ENCODE results near the gene CACNB4. TPM values are rescaled to one million over a fixed set of nuclear protein-coding genes. Genes with fewer than 3 reads are reported as not detected.

Gene CACNB4
- total RNA-seq, 1 experiment from 2014 or later, result 1.00 TPM

DNA sequence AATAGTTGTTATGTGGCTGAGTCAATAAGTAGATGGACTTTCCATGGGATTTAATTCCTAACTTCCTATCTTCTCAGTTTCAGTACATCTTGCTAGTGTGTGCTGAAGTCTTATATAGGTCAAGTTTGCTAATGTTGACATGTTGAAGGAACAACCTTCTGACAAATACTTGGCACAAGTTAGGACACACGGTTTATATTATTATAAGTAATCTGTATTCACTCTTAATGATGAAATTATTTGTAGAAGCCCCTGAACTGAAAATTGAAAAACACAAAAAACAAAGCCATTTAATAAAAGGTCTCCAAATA, 289.8 kb downstream of the CACNB4 start:
- Mint-ChIP-seq H3K27ac (ENCODE audit: unreplicated experiment) (no peak overlapping the region), H3K4me3 (ENCODE audit: unreplicated experiment) (no peak overlapping the region), H3K4me1 (ENCODE audit: low read depth, unreplicated experiment) (no peaks in the 10 kb centered on the region), H3K36me3 (ENCODE audit: insufficient read depth, unreplicated experiment) (peaks cover 30% of the 10 kb centered on the region), H3K27me3 (ENCODE audit: insufficient read depth, unreplicated experiment) (no peaks in the 10 kb centered on the region), H3K9me3 (ENCODE audit: unreplicated experiment) (no peaks in the 10 kb centered on the region)
- Histone ChIP-seq H3K4me1 (no peaks in the 10 kb centered on the region), H3K4me3 (ENCODE audit: low read depth, low read length) (no peak overlapping the region), H3K9me3 (no peaks in the 10 kb centered on the region), H3K36me3 (ENCODE audit: control insufficient read depth, insufficient read depth, low read length) (no peaks in the 10 kb centered on the region; the same call in none of the 2 replicates), H3K27me3 (replicated peaks; ENCODE audit: control insufficient read depth, insufficient read depth, low read length) (no peaks in the 10 kb centered on the region)
- no peak for TF ChIP-seq CTCF (IDR thresholded peaks at IDR 0.05; ENCODE audit: insufficient read depth in 1 of 2, low read depth in 1 of 2, low read length in 1 of 2, severe bottlenecking in 1 of 2, unreplicated experiment in 1 of 2)
- no TSS peak for BruUV-seq (replicated peaks)
- no peak for DNase-seq
- POLR2A ChIA-PET, result no interaction called here
- CTCF ChIA-PET, result no interaction called here
- intact Hi-C loops (cut with micrococcal nuclease; ENCODE audit: unreplicated experiment), result no loop called here

DNA sequence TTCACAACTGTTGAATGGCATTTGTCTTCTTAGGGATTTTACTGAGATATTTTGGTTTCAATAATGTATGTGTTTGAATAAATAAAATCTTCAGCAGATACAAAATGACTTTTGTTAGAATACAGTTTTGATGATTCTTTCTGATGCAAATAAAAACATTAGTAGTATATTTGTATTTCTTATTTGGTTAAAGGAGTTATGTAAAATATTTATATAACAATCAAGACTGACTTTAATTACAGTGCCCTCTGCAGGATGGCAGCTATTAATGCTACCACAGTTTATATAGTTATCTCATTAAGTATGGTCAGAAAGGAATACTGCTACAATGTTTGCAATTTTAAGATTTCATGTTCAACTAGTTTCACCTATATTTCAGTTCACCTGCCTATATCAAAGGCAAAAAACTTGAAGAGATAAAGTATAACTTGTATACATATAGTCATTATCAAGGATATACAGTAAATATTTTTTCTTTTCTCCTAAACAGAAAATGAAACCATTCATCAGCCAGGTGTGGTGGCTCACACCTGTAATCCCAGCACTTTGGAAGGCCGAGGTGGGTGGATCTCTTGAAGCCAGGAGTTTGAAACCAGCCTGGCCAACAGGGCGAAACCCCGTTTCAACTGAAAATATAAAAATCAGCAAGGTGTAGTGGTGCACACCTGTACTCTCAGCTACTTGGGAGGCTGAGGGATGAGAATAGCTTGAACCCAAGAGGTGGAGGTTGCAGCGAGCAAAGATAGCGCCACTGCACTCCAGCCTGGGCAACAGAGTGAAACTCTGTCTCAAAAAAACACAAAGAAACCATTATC, 290.4 kb downstream of the CACNB4 start:
- H3K27me3 Mint-ChIP-seq (ENCODE audit: insufficient read depth, unreplicated experiment), result no peaks in the 10 kb centered on the region
- DNase-seq, result no peak
- no TSS peak for BruUV-seq (replicated peaks)
- Histone ChIP-seq H3K4me1 (no peaks in the 10 kb centered on the region), H3K36me3 (ENCODE audit: control insufficient read depth, insufficient read depth, low read length) (no peaks in the 10 kb centered on the region; the same call in none of the 2 replicates), H3K4me3 (ENCODE audit: low read depth, low read length) (no peak overlapping the region), H3K27me3 (replicated peaks; ENCODE audit: control insufficient read depth, insufficient read depth, low read length) (no peaks in the 10 kb centered on the region), H3K9me3 (no peaks in the 10 kb centered on the region)
- ChIA-PET CTCF (no interaction called here), POLR2A (no interaction called here)
- no peaks in the 10 kb centered on the region for H3K4me1 Mint-ChIP-seq (ENCODE audit: low read depth, unreplicated experiment)
- H3K9me3 Mint-ChIP-seq (ENCODE audit: unreplicated experiment), result no peaks in the 10 kb centered on the region
- peaks cover 30% of the 10 kb centered on the region for H3K36me3 Mint-ChIP-seq (ENCODE audit: insufficient read depth, unreplicated experiment)
- TF ChIP-seq CTCF (IDR thresholded peaks at IDR 0.05; ENCODE audit: insufficient read depth in 1 of 2, low read depth in 1 of 2, low read length in 1 of 2, severe bottlenecking in 1 of 2, unreplicated experiment in 1 of 2), result peak; percentile 32 to 38
- H3K4me3 Mint-ChIP-seq (ENCODE audit: unreplicated experiment), result no peak overlapping the region
- intact Hi-C loops (cut with micrococcal nuclease; ENCODE audit: unreplicated experiment), result no loop called here
- no peak overlapping the region for H3K27ac Mint-ChIP-seq (ENCODE audit: unreplicated experiment)

- no peak overlapping the region for H3K4me3 Mint-ChIP-seq (ENCODE audit: unreplicated experiment)
- intact Hi-C loops (cut with micrococcal nuclease; ENCODE audit: unreplicated experiment), result no loop called here
- Histone ChIP-seq H3K9me3 (no peaks in the 10 kb centered on the region), H3K4me1 (no peaks in the 10 kb centered on the region), H3K27me3 (replicated peaks; ENCODE audit: control insufficient read depth, insufficient read depth, low read length) (no peaks in the 10 kb centered on the region), H3K4me3 (ENCODE audit: low read depth, low read length) (no peak overlapping the region), H3K36me3 (ENCODE audit: control insufficient read depth, insufficient read depth, low read length) (no peaks in the 10 kb centered on the region; the same call in 1 of the 2 replicates)
- no peak overlapping the region for H3K27ac Mint-ChIP-seq (ENCODE audit: unreplicated experiment)
- DNase-seq, result no peak
- POLR2A ChIA-PET, result no interaction called here
- no TSS peak for BruUV-seq (replicated peaks)
- H3K27me3 Mint-ChIP-seq (ENCODE audit: insufficient read depth, unreplicated experiment), result no peaks in the 10 kb centered on the region
- TF ChIP-seq CTCF (IDR thresholded peaks at IDR 0.05; ENCODE audit: insufficient read depth in 1 of 2, low read depth in 1 of 2, low read length in 1 of 2, severe bottlenecking in 1 of 2, unreplicated experiment in 1 of 2), result no peak
- peaks cover 20% of the 10 kb centered on the region for H3K36me3 Mint-ChIP-seq (ENCODE audit: insufficient read depth, unreplicated experiment)
- CTCF ChIA-PET, result no interaction called here
- no peaks in the 10 kb centered on the region for H3K9me3 Mint-ChIP-seq (ENCODE audit: unreplicated experiment)
- no peaks in the 10 kb centered on the region for H3K4me1 Mint-ChIP-seq (ENCODE audit: low read depth, unreplicated experiment)
These were observed 292.9 kb downstream of the CACNB4 start for GRCh38 chr2:151805961-151806360.

Data from Caco-2 (cell line).